CD4-positive, alpha-beta T cell treated with Interleukin-12 subunit alpha and Interleukin-12 subunit beta, for 1 hour (primary cell): ENCODE measurements around the gene FAM78A.

Source experiments
- DNase-seq: peaks from one replicate; pipeline ENCODE4 v3.0.0-alpha.2; 2020

FAM78A gene

GRCh38 chr9:131302244-131303075 is 26.1 kb upstream of the FAM78A start:
- no peak for DNase-seq

GRCh38 chr9:131300444-131300843 is 24.1 kb upstream of the FAM78A start:
- no peak for DNase-seq

GRCh38 chr9:131299961-131300347 is 23.6 kb upstream of the FAM78A start:
- DNase-seq: no peak

- DNase-seq: no peak
Measured at GRCh38 chr9:131299346-131299960, 23.1 kb upstream of the FAM78A start.

GRCh38 chr9:131298816-131299215 is 22.5 kb upstream of the FAM78A start:
- DNase-seq: no peak

- no peak for DNase-seq
Measured at GRCh38 chr9:131298341-131298740, 22.0 kb upstream of the FAM78A start.

- DNase-seq: no peak
Measured at GRCh38 chr9:131297903-131298302, 21.6 kb upstream of the FAM78A start.

GRCh38 chr9:131296906-131297500 is 20.7 kb upstream of the FAM78A start:
- no peak for DNase-seq

GRCh38 chr9:131296460-131296859 is 20.1 kb upstream of the FAM78A start:
- DNase-seq: no peak

- no peak for DNase-seq
Measured at GRCh38 chr9:131292937-131293336, 16.6 kb upstream of the FAM78A start.

- DNase-seq: no peak
Measured at GRCh38 chr9:131291795-131292315, 15.5 kb upstream of the FAM78A start.

- no peak for DNase-seq
Measured at GRCh38 chr9:131290767-131291370, 14.6 kb upstream of the FAM78A start.

- no peak for DNase-seq
Measured at GRCh38 chr9:131290036-131290766, 13.9 kb upstream of the FAM78A start.

GRCh38 chr9:131289301-131290035 is 13.2 kb upstream of the FAM78A start, which contains the start of gene PLPP7:
PLPP7 (plus strand) TSS chr9:131289723; CDS start chr9:131289998, 275 bp downstream.
- no peak for DNase-seq

GRCh38 chr9:131288217-131288616 is 11.9 kb upstream of the FAM78A start:
- DNase-seq: no peak

GRCh38 chr9:131287359-131287758 is 11.0 kb upstream of the FAM78A start:
- no peak for DNase-seq

GRCh38 chr9:131284856-131285255 is 8.5 kb upstream of the FAM78A start:
- no peak for DNase-seq

GRCh38 chr9:131282688-131283422 is 6.5 kb upstream of the FAM78A start:
- no peak for DNase-seq

- no peak for DNase-seq
Measured at GRCh38 chr9:131282175-131282574, 5.9 kb upstream of the FAM78A start.

GRCh38 chr9:131281119-131281965 is 5.0 kb upstream of the FAM78A start:
- no peak for DNase-seq
